Muscle layer of colon (tissue), 2 donors: Measurements from ENCODE around the gene PHYH.
"Not testable (repeated sequence)": the region's sequence is repeated elsewhere in the genome, so short reads cannot be mapped to it uniquely, and the experiment has no call there.

Experiments
- H3K27ac ChIP-seq: one replicate; pipeline ENCODE4 v1.7.0; 2013; ENCODE audit warnings: low read depth, mild to moderate bottlenecking, low read length, moderate library complexity
- H3K27me3 ChIP-seq, 2 donors: one replicate each; pipeline ENCODE4 v1.7.0; 2013; ENCODE audit warnings: low read length in 2 of 2, mild to moderate bottlenecking in 2 of 2; ENCODE audit not compliant: insufficient read depth in 2 of 2, control insufficient read depth in 1 of 2
- H3K36me3 ChIP-seq: one replicate; pipeline ENCODE4 v1.7.0; 2013; ENCODE audit warnings: mild to moderate bottlenecking, low read length; ENCODE audit not compliant: insufficient read depth
- H3K4me1 ChIP-seq: one replicate; pipeline ENCODE4 v1.7.0; 2013; ENCODE audit warnings: mild to moderate bottlenecking, low read length; ENCODE audit not compliant: insufficient read depth
- H3K4me3 ChIP-seq, 2 donors: one replicate each; pipeline ENCODE4 v1.7.0; 2013; ENCODE audit warnings: low read length in 2 of 2, low read depth in 1 of 2, mild to moderate bottlenecking in 1 of 2, moderate library complexity in 1 of 2
- H3K9ac ChIP-seq: one replicate; pipeline ENCODE4 v1.7.0; 2013; ENCODE audit warnings: low read length
- H3K9me3 ChIP-seq: one replicate; pipeline ENCODE4 v1.7.0; 2013; ENCODE audit warnings: mild to moderate bottlenecking, low read length
- donor health status: abdominal sarcoma.
- donor health status: Adenocarcinoma of cecum.

PHYH gene

DNA sequence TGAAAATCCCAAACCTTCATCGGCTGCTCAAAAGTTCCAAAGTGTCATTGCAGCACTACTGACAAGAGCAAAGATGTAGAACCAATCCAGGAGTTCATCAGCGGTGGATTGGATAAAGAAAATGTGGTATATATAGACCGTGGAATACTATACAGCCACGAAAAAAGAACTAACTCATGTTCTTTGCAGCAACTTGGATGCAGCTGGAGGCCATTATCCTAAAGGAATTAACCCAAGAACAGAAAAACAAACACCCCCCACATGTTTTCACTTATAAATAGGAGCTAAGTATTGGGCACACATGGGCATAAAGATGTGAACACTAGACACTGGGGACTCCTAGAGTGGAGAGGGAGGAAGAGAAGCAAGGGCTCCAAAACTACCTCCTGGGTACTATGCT is 31.6 kb downstream of the PHYH start:
- Histone ChIP-seq H3K27ac (no peak overlapping the region), H3K4me3 (no peak overlapping the region), H3K9ac (no peak overlapping the region), H3K36me3 (no peaks in the 10 kb centered on the region), H3K9me3 (no peaks in the 10 kb centered on the region), H3K4me1 (peaks cover 10% of the 10 kb centered on the region), H3K27me3 (no peaks in the 10 kb centered on the region)

DNA sequence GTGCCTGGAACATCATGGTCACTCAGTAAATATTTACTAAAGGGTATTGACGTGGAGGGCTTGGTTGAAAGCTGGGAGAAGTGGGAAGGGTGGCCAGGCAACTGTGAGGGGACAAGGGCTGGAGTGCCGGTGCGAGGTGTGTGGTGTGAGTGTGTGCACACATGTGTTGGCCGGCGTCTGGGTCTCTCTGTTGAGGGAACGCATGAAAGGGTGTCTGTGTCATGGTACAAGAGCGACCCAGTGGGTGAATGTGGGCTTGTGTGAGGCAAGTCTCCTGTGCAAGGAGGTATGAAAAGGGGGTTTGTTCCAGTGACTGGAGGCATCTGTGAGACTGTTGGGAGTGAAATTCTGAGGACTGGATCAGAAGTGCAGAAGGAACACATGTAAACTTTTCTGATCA is 36.3 kb downstream of the PHYH start:
- no peak overlapping the region for H3K9ac ChIP-seq
- no peak overlapping the region for H3K27ac ChIP-seq
- no peaks in the 10 kb centered on the region for H3K9me3 ChIP-seq
- H3K4me3 ChIP-seq: no peak overlapping the region
- H3K4me1 ChIP-seq: no peaks in the 10 kb centered on the region
- no peaks in the 10 kb centered on the region for H3K27me3 ChIP-seq
- H3K36me3 ChIP-seq: no peaks in the 10 kb centered on the region

DNA sequence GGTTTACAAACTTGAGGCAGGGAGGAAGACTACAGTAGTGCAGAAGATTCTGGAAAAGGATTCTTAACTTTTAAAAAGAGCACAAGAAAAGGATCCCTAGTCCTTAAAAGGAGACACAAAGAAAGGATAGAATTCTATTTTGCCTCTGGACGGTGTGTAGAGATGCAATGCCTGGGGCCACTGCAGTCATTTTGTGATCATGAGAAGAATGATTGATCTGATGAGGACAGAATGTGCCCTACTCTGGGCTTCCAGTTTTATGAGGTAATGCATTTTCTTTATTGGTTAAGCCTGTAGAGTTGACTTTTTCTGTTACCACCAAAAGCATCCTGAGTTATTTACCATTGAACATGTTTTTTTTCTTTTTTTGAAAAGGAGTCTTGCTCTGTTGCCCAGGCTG is 37.4 kb downstream of the PHYH start:
- Histone ChIP-seq H3K27me3 (no peaks in the 10 kb centered on the region), H3K4me1 (no peaks in the 10 kb centered on the region), H3K4me3 (no peak overlapping the region), H3K27ac (no peak overlapping the region), H3K9ac (no peak overlapping the region), H3K36me3 (no peaks in the 10 kb centered on the region), H3K9me3 (no peaks in the 10 kb centered on the region)

DNA sequence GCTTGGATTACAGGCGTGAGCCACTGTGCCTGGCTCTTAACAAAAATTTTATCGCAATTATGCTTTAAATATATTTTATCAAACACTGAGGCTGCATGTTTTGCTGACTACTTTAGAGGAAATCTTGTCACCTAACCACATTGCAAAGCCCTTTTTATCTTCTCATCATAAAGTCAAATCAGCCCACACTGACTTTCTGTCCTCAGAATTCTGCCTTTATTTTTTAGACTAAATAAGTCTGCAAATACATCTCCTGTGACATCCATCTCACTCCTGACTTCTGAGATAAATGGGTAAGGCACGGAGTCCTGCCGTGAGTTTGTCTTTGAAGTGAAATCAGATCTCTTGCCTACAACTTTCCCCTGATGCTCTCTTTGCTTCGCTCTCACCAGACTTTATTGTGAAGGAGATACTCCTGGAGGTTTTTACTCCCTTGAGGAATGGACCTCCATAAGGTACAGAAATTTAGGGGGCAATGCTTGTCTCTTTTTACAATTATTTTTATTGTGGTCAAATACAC is 42.2 kb downstream of the PHYH start:
- no peaks in the 10 kb centered on the region for H3K27me3 ChIP-seq
- H3K4me1 ChIP-seq: no peaks in the 10 kb centered on the region
- no peaks in the 10 kb centered on the region for H3K36me3 ChIP-seq
- no peak overlapping the region for H3K4me3 ChIP-seq
- H3K9me3 ChIP-seq: no peaks in the 10 kb centered on the region
- no peak overlapping the region for H3K27ac ChIP-seq
- H3K9ac ChIP-seq: no peak overlapping the region

DNA sequence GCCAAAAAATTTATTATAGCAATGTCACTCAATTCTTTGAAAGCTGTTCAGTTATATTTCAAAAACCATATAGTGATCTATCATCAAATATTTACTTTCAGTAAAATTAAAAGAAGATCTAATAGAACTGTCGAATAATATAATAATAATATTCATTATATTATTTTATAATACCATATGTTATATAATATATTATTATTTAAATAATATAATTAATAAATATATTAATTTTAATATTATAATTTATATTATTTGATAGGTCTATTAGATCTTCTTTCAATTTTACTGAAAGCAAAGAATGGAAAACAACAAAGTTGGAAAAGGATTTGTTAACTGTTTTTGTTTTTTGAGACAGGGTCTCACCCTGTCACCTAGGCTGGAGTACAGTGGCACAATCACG is 43.2 kb downstream of the PHYH start:
- Histone ChIP-seq H3K36me3 (no peaks in the 10 kb centered on the region), H3K9ac (no peak overlapping the region), H3K4me1 (no peaks in the 10 kb centered on the region), H3K27me3 (no peaks in the 10 kb centered on the region), H3K27ac (no peak overlapping the region), H3K4me3 (no peak overlapping the region), H3K9me3 (no peaks in the 10 kb centered on the region)

DNA sequence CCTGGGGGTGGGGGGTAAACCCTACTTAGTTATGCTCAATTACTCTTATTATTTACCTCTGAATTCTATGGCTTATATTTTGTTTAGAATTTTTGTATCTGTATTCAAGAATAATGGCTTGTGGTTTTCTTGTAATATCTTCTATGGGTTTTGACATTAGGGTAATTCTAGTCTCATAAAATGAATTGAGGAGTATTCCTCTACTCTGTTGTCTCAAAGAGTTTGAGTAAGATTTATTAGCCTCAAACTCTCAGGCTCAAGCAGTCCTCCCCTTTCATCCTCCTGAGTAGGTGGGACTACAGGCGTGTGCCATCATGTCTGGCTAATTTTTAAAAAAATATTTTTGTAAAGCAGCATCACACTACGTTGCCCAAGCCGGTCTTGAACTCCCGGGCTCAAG is 46.1 kb downstream of the PHYH start:
- Histone ChIP-seq H3K36me3 (no peaks in the 10 kb centered on the region), H3K4me1 (no peaks in the 10 kb centered on the region), H3K9ac (no peak overlapping the region), H3K9me3 (no peaks in the 10 kb centered on the region), H3K4me3 (no peak overlapping the region), H3K27me3 (no peaks in the 10 kb centered on the region), H3K27ac (no peak overlapping the region)

DNA sequence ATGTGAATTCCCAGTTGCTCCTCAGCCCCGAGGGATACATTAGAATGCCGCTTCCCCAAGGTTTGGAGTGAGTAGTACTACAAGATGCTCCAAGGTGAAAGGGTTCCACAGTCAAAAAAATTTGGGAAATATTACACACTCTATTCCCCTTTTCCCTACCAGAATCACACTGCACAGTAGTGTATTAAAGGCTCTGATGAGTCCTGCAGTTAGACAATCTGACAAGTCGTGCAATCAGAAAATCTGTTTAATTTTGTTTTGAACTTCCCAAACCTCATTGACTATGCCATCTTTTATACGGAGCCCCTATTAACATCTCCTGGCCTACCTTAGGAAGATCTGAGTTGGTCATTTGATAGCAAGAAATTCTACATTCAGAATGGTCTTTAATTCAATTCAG is 52.1 kb downstream of the PHYH start:
- Histone ChIP-seq H3K27ac (no peak overlapping the region), H3K36me3 (no peaks in the 10 kb centered on the region), H3K9ac (no peak overlapping the region), H3K4me1 (no peaks in the 10 kb centered on the region), H3K9me3 (no peaks in the 10 kb centered on the region), H3K27me3 (no peaks in the 10 kb centered on the region), H3K4me3 (no peak overlapping the region)

DNA sequence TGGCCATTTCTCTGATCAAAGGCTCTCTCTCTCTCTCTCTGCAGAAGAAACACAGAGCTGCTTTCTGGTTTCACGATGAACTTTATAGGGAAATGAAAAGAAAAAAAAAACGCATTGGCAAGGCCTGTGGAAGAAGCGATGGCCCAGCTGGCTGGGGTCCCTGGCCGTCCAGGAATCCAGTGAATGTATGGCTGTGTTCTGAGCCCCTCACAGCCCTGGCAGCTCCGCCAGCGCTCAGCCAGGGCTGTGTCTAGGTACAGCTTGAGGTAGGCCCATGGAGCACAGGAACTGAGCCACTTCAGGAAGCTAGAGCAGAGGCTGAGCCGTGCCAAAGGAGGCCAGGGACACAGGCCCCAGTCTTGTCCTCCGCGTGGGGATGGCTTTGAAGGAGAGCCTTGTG is 52.6 kb downstream of the PHYH start:
- no peaks in the 10 kb centered on the region for H3K9me3 ChIP-seq
- H3K9ac ChIP-seq: no peak overlapping the region
- no peaks in the 10 kb centered on the region for H3K4me1 ChIP-seq
- H3K27me3 ChIP-seq: no peaks in the 10 kb centered on the region
- no peaks in the 10 kb centered on the region for H3K36me3 ChIP-seq
- no peak overlapping the region for H3K4me3 ChIP-seq
- no peak overlapping the region for H3K27ac ChIP-seq

DNA sequence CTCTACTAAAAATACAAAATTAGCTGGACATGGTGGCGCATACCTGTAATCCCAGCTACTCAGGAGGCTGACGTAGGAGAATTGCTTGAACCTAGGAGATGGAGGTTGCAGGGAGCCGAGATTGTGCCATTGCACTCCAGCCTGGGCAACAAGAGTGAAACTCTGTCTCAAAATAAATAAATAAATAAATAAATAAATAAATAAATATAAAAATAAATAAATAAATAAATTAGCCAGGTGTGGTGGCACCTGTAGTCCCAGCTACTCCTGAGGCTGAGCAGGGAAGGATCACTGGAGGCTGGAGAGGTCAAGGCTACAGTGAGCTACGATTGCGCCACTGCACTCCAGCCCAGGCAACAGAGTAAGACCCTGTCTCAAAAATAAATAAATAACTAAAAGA is 57.6 kb downstream of the PHYH start:
- H3K4me3 ChIP-seq, H3K9me3 ChIP-seq, H3K27me3 ChIP-seq, H3K27ac ChIP-seq, H3K36me3 ChIP-seq, H3K4me1 ChIP-seq, H3K9ac ChIP-seq: not testable (repeated sequence)

DNA sequence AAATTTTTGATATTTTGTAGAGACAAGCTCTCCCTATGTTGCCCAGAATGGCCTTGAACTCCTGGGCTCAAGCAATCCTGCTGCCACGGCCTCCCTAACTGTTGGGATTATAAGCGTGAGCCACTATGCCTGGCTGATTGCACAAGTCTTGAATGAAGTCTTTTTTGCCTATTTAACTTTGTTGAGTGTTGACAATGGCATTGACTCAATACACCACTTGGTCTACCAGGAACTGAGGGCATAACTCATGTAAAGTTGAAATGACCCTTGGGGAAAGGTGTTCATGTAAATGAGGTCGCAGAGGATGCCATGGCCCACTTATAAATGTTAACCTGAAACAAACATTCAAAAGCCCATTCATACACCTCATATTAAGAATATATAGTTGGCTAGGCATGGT is 58.3 kb downstream of the PHYH start:
- H3K36me3 ChIP-seq: no peaks in the 10 kb centered on the region
- no peaks in the 10 kb centered on the region for H3K9me3 ChIP-seq
- no peak overlapping the region for H3K4me3 ChIP-seq
- H3K9ac ChIP-seq: no peak overlapping the region
- H3K27ac ChIP-seq: no peak overlapping the region
- no peaks in the 10 kb centered on the region for H3K27me3 ChIP-seq
- no peaks in the 10 kb centered on the region for H3K4me1 ChIP-seq

DNA sequence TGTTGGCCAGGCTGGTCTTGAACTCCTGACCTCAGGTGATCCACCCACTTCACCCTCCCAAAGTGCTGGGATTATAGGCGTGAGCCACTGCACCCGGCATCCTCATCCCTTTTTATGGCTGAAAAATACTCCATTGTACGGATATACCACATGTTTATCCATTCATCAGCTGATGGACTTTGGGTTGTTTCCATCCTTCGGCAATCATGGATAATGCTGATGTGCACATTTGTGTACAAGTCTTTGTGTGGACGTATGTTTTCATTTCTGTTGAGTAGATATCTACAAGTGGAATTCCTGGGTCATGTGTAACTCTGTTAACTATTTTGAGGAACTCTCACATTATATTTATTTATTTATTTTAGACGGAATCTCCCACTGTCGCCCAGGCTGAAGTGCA is 59.9 kb downstream of the PHYH start:
- H3K9me3 ChIP-seq: no peaks in the 10 kb centered on the region
- H3K9ac ChIP-seq: no peak overlapping the region
- no peak overlapping the region for H3K4me3 ChIP-seq
- H3K27me3 ChIP-seq: no peaks in the 10 kb centered on the region
- no peak overlapping the region for H3K27ac ChIP-seq
- H3K36me3 ChIP-seq: no peaks in the 10 kb centered on the region
- no peaks in the 10 kb centered on the region for H3K4me1 ChIP-seq

DNA sequence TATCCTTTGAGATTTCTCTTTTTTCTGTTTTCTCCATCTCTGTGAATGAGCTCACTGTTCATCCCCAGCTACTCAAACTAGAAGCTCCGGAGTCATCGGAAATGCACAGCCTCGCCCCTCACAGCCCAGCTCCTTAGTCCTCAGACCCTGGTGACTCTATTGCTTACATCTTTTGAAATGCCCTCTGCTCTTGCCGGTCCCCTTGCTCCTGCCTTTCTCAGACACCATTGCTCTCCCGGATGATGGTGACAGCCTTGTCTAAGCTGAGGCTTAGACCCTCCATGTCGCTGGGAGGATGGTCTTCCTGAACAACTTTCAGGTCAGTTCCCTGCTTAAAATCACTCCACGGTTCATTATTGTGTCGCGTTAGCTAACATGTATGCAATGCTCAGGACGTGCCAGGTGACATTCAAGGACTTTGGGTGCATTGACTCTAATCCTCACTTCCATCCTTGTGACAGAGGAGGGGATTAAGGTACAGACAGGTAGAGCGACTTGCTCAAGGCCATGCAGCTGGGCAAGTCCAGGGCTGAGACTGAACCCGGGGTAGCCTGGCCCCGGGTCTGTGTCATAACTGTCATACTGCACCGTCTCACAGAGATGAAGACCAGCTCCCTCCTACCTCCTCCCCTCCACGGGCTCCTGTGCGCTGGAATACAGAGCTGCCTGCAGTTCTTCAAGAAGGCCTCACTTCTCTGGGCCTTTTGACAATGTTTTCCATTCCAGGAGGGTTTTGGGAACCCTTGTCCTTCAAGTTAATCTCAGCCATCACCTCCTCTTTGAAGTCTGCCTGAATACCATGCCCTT is 61.4 kb downstream of the PHYH start:
- H3K9ac ChIP-seq: no peak overlapping the region
- H3K4me1 ChIP-seq: no peaks in the 10 kb centered on the region
- H3K9me3 ChIP-seq: no peaks in the 10 kb centered on the region
- H3K4me3 ChIP-seq: no peak overlapping the region
- H3K27me3 ChIP-seq: no peaks in the 10 kb centered on the region
- H3K36me3 ChIP-seq: no peaks in the 10 kb centered on the region
- no peak overlapping the region for H3K27ac ChIP-seq
